ENCODE results near the gene CLEC1A.
"Not testable (repeated sequence)": the region's sequence is repeated elsewhere in the genome, so short reads cannot be mapped to it uniquely, and the experiment has no call there.

The CLEC1A gene

GRCh38 chr12:10052193-10052913, 46.4 kb downstream of the CLEC1A start:
- Histone ChIP-seq H3K4me3 (ENCODE audit: low read length) (no peak overlapping the region), H3K4me1 (ENCODE audit: control insufficient read depth, insufficient read depth, low read length) (no peaks in the 10 kb centered on the region), H3K27me3 (ENCODE audit: control insufficient read depth, insufficient read depth, low read length) (no peaks in the 10 kb centered on the region), H3K36me3 (ENCODE audit: control insufficient read depth, insufficient read depth, low read length) (no peaks in the 10 kb centered on the region), H3K27ac (ENCODE audit: low read length) (no peak overlapping the region), H3K9me3 (ENCODE audit: control insufficient read depth, insufficient read depth, low read length) (no peaks in the 10 kb centered on the region)
- DNase-seq (ENCODE audit: low read depth, low spot score): no peak
- 100% methylated on average over 1 of the region's 7 CpGs for WGBS (ENCODE audit: insufficient coverage, insufficient read length)

- no peak for DNase-seq (ENCODE audit: low read depth, low spot score)
- Histone ChIP-seq H3K36me3 (ENCODE audit: control insufficient read depth, insufficient read depth, low read length) (no peaks in the 10 kb centered on the region), H3K27me3 (ENCODE audit: control insufficient read depth, insufficient read depth, low read length) (no peaks in the 10 kb centered on the region), H3K9me3 (ENCODE audit: control insufficient read depth, insufficient read depth, low read length) (no peaks in the 10 kb centered on the region), H3K4me3 (ENCODE audit: low read length) (no peak overlapping the region), H3K4me1 (ENCODE audit: control insufficient read depth, insufficient read depth, low read length) (no peaks in the 10 kb centered on the region), H3K27ac (ENCODE audit: low read length) (no peak overlapping the region)
- no CpG with 5 or more reads among the region's 3 CpGs for WGBS (ENCODE audit: insufficient coverage, insufficient read length)
These were observed 50.3 kb downstream of the CLEC1A start for GRCh38 chr12:10048526-10048925.

- no peaks in the 10 kb centered on the region for H3K36me3 ChIP-seq (ENCODE audit: control insufficient read depth, insufficient read depth, low read length)
- H3K27ac ChIP-seq (ENCODE audit: low read length): no peak overlapping the region
- no peak overlapping the region for H3K4me3 ChIP-seq (ENCODE audit: low read length)
- no peak for DNase-seq (ENCODE audit: low read depth, low spot score)
- H3K4me1 ChIP-seq (ENCODE audit: control insufficient read depth, insufficient read depth, low read length): no peaks in the 10 kb centered on the region
- no peaks in the 10 kb centered on the region for H3K9me3 ChIP-seq (ENCODE audit: control insufficient read depth, insufficient read depth, low read length)
- H3K27me3 ChIP-seq (ENCODE audit: control insufficient read depth, insufficient read depth, low read length): no peaks in the 10 kb centered on the region
These were observed 56.6 kb downstream of the CLEC1A start for GRCh38 chr12:10042167-10042566.

GRCh38 chr12:10033783-10034545, 64.8 kb downstream of the CLEC1A start:
- H3K36me3 ChIP-seq (ENCODE audit: control insufficient read depth, insufficient read depth, low read length): no peaks in the 10 kb centered on the region
- WGBS (ENCODE audit: insufficient coverage, insufficient read length): no CpG with 5 or more reads among the region's 1 CpG
- no peak overlapping the region for H3K4me3 ChIP-seq (ENCODE audit: low read length)
- H3K27me3 ChIP-seq (ENCODE audit: control insufficient read depth, insufficient read depth, low read length): no peaks in the 10 kb centered on the region
- H3K27ac ChIP-seq (ENCODE audit: low read length): no peak overlapping the region
- H3K9me3 ChIP-seq (ENCODE audit: control insufficient read depth, insufficient read depth, low read length): no peaks in the 10 kb centered on the region
- no peaks in the 10 kb centered on the region; the same call in 1 of the 2 replicates for H3K4me1 ChIP-seq (ENCODE audit: control insufficient read depth, insufficient read depth, low read length)
- DNase-seq (ENCODE audit: low read depth, low spot score): no peak

GRCh38 chr12:10031771-10032175, 67.0 kb downstream of the CLEC1A start:
- no peaks in the 10 kb centered on the region for H3K9me3 ChIP-seq (ENCODE audit: control insufficient read depth, insufficient read depth, low read length)
- no CpG with 5 or more reads among the region's 5 CpGs for WGBS (ENCODE audit: insufficient coverage, insufficient read length)
- H3K4me3 ChIP-seq (ENCODE audit: low read length): no peak overlapping the region
- no peaks in the 10 kb centered on the region for H3K27me3 ChIP-seq (ENCODE audit: control insufficient read depth, insufficient read depth, low read length)
- DNase-seq (ENCODE audit: low read depth, low spot score): peak; percentile 39
- no peaks in the 10 kb centered on the region; the same call in 1 of the 2 replicates for H3K4me1 ChIP-seq (ENCODE audit: control insufficient read depth, insufficient read depth, low read length)
- no peaks in the 10 kb centered on the region for H3K36me3 ChIP-seq (ENCODE audit: control insufficient read depth, insufficient read depth, low read length)
- no peak overlapping the region for H3K27ac ChIP-seq (ENCODE audit: low read length)

GRCh38 chr12:10031321-10031720, 67.5 kb downstream of the CLEC1A start:
- WGBS (ENCODE audit: insufficient coverage, insufficient read length): no CpG with 5 or more reads among the region's 4 CpGs
- H3K27ac ChIP-seq (ENCODE audit: low read length): no peak overlapping the region
- H3K27me3 ChIP-seq (ENCODE audit: control insufficient read depth, insufficient read depth, low read length): no peaks in the 10 kb centered on the region
- no peaks in the 10 kb centered on the region; the same call in 1 of the 2 replicates for H3K4me1 ChIP-seq (ENCODE audit: control insufficient read depth, insufficient read depth, low read length)
- H3K9me3 ChIP-seq (ENCODE audit: control insufficient read depth, insufficient read depth, low read length): no peaks in the 10 kb centered on the region
- no peak for DNase-seq (ENCODE audit: low read depth, low spot score)
- no peaks in the 10 kb centered on the region for H3K36me3 ChIP-seq (ENCODE audit: control insufficient read depth, insufficient read depth, low read length)
- H3K4me3 ChIP-seq (ENCODE audit: low read length): no peak overlapping the region

GRCh38 chr12:10030446-10030845, 68.3 kb downstream of the CLEC1A start, which contains the start of gene CLEC9A:
TSS of gene CLEC9A (plus strand) at chr12:10030682. CDS start at chr12:10052688, 22,006 bp downstream.
- H3K4me3 ChIP-seq (ENCODE audit: low read length): no peak within 1 kb of the TSS

GRCh38 chr12:10027721-10028120, 71.1 kb downstream of the CLEC1A start:
- Histone ChIP-seq H3K4me3 (ENCODE audit: low read length) (no peak overlapping the region), H3K4me1 (ENCODE audit: control insufficient read depth, insufficient read depth, low read length) (no peaks in the 10 kb centered on the region; the same call in 1 of the 2 replicates), H3K9me3 (ENCODE audit: control insufficient read depth, insufficient read depth, low read length) (no peaks in the 10 kb centered on the region), H3K27me3 (ENCODE audit: control insufficient read depth, insufficient read depth, low read length) (no peaks in the 10 kb centered on the region), H3K27ac (ENCODE audit: low read length) (no peak overlapping the region), H3K36me3 (ENCODE audit: control insufficient read depth, insufficient read depth, low read length) (no peaks in the 10 kb centered on the region)
- no peak for DNase-seq (ENCODE audit: low read depth, low spot score)
- WGBS (ENCODE audit: insufficient coverage, insufficient read length): no CpG with 5 or more reads among the region's 4 CpGs

More at GRCh38 chr12:10030446-10030845, 68.3 kb downstream of the CLEC1A start, which contains the start of gene CLEC9A:
- no peaks in the 10 kb centered on the region; the same call in 1 of the 2 replicates for H3K4me1 ChIP-seq (ENCODE audit: control insufficient read depth, insufficient read depth, low read length)
- no peaks in the 10 kb centered on the region for H3K27me3 ChIP-seq (ENCODE audit: control insufficient read depth, insufficient read depth, low read length)
- DNase-seq (ENCODE audit: low read depth, low spot score): no peak
- no peaks in the 10 kb centered on the region for H3K9me3 ChIP-seq (ENCODE audit: control insufficient read depth, insufficient read depth, low read length)
- no peak within 1 kb of the TSS for H3K27ac ChIP-seq (ENCODE audit: low read length)
- no CpG with 5 or more reads among the region's 14 CpGs for WGBS (ENCODE audit: insufficient coverage, insufficient read length)
- H3K36me3 ChIP-seq (ENCODE audit: control insufficient read depth, insufficient read depth, low read length): no peaks in the 10 kb centered on the region

- no peaks in the 10 kb centered on the region; the same call in 1 of the 2 replicates for H3K4me1 ChIP-seq (ENCODE audit: control insufficient read depth, insufficient read depth, low read length)
- H3K4me3 ChIP-seq (ENCODE audit: low read length): no peak overlapping the region
- no peaks in the 10 kb centered on the region for H3K9me3 ChIP-seq (ENCODE audit: control insufficient read depth, insufficient read depth, low read length)
- no peaks in the 10 kb centered on the region for H3K27me3 ChIP-seq (ENCODE audit: control insufficient read depth, insufficient read depth, low read length)
- no peak overlapping the region for H3K27ac ChIP-seq (ENCODE audit: low read length)
- H3K36me3 ChIP-seq (ENCODE audit: control insufficient read depth, insufficient read depth, low read length): no peaks in the 10 kb centered on the region
- WGBS (ENCODE audit: insufficient coverage, insufficient read length): no CpG with 5 or more reads among the region's 3 CpGs
- DNase-seq (ENCODE audit: low read depth, low spot score): no peak
These were observed 71.5 kb downstream of the CLEC1A start for GRCh38 chr12:10027311-10027710.

GRCh38 chr12:10026666-10027065, 72.1 kb downstream of the CLEC1A start:
- H3K4me3 ChIP-seq (ENCODE audit: low read length); DNase-seq (ENCODE audit: low read depth, low spot score); H3K27me3 ChIP-seq (ENCODE audit: control insufficient read depth, insufficient read depth, low read length); H3K4me1 ChIP-seq (ENCODE audit: control insufficient read depth, insufficient read depth, low read length); H3K9me3 ChIP-seq (ENCODE audit: control insufficient read depth, insufficient read depth, low read length); H3K36me3 ChIP-seq (ENCODE audit: control insufficient read depth, insufficient read depth, low read length); H3K27ac ChIP-seq (ENCODE audit: low read length): not testable (repeated sequence)
- WGBS (ENCODE audit: insufficient coverage, insufficient read length): no CpG with 5 or more reads among the region's 4 CpGs

All from iPS DF 6.9 (cell line).